Coronary artery (tissue), 2 donors: ENCODE measurements around the gene KREMEN1.

Experiments used
- DNase-seq: peaks from one replicate; pipeline ENCODE4 v3.0.0-alpha.2; 2017; ENCODE audit warnings: low spot score
- H3K27ac ChIP-seq, 2 donors: fragments of 200-600 bp; sonication (generic); one replicate each; pipeline ENCODE4 v1.5.1; 2016 to 2019
- H3K4me3 ChIP-seq: fragments of 200-600 bp; sonication (generic); 2 replicates; pipeline ENCODE4 v1.5.1; 2016; ENCODE audit warnings: mild to moderate bottlenecking, moderate library complexity
- TF ChIP-seq, protein P1 (sequence below): fragments of 200-600 bp; sonication (generic); IDR thresholded peaks from one replicate; pipeline ENCODE4 v1.5.1; 2019; ENCODE audit warnings: antibody characterized with exemption

The KREMEN1 gene

DNA sequence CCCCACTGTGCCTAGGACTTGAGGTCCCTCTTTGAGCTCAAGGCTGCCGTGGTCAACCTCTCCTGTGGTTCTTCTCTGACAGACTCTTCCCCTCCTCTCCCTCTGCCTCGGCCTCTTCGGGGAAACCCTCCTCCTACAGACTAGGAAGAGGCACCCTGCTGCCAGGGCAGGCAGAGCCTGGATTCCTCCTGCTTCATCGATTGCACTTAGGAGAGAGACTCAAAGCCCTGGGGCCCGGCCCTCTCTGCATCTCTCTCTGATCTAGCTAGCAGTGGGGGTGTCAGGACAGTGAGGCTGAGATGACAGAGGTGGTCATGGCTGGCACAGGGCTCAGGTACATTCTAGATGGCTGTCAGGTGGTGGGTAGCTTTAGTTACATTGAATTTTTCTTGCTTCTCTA, 69.3 kb downstream of the KREMEN1 start:
- TF ChIP-seq, protein P1, sequence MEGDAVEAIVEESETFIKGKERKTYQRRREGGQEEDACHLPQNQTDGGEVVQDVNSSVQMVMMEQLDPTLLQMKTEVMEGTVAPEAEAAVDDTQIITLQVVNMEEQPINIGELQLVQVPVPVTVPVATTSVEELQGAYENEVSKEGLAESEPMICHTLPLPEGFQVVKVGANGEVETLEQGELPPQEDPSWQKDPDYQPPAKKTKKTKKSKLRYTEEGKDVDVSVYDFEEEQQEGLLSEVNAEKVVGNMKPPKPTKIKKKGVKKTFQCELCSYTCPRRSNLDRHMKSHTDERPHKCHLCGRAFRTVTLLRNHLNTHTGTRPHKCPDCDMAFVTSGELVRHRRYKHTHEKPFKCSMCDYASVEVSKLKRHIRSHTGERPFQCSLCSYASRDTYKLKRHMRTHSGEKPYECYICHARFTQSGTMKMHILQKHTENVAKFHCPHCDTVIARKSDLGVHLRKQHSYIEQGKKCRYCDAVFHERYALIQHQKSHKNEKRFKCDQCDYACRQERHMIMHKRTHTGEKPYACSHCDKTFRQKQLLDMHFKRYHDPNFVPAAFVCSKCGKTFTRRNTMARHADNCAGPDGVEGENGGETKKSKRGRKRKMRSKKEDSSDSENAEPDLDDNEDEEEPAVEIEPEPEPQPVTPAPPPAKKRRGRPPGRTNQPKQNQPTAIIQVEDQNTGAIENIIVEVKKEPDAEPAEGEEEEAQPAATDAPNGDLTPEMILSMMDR: no peak
- no peak overlapping the region for H3K4me3 ChIP-seq
- no peak overlapping the region for H3K27ac ChIP-seq
- DNase-seq: no peak

DNA sequence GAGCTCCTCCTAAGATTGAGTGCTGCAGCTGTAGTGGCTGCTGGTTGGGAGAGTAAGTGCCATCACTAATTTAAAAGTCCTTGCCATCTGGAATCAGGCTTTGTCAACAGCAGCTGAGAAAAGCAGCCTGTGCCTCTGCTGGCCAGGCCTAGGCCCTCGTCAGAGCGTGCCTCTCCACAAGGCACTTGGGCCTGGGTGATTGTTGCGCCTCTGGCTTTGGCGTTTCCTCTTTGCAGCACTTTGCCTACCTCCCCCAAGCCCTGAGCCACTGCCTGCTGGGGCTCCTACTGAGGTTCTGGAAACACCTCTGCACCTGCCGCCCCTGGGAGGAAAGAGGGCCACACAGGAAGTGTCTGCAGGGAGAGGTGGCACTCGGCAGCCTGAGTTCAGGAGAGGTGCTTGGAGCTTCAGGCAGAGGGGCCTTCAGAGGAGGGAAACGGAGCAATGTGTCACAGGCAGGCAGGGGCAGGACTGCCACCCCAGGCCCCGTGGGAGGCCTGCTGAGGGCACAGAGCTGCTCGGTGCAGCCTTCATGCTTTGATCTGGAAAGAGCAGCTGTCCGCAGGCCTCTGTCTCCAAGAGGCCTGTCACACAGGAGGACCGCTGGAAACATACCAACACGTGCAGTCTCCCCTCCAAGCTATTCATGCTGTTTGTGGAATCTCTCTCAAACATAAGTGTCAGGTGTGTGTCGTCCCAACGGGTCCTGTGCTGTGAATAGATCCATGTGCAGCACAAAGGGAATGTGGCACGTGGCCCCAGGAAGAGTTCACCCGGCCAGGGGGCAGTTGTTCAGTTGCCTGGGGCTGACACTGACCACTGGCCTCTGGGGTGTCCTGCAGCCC, 71.3 kb downstream of the KREMEN1 start:
- TF ChIP-seq, protein P1: no peak
- no peak for DNase-seq
- Histone ChIP-seq H3K4me3 (no peak overlapping the region), H3K27ac (no peak overlapping the region)

DNA sequence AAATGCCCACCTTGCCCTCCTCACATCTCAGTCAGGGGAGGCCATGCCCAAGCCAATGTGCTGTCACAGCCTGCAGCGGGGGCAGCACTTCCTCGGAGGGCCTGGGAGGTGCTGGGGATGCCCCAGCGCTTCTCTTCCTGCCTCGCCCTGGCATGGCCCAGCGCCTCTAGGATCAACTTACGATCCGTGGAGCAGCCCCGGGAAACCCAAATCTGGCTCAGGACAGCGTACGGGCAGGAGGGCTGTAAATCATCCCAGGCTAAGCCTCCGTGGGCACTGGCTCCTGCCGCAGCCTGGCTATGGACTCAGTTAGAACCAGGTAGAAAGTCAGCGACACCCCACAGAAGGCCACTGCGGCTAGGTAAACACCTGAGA, 71.9 kb downstream of the KREMEN1 start:
- no peak overlapping the region for H3K27ac ChIP-seq

DNA sequence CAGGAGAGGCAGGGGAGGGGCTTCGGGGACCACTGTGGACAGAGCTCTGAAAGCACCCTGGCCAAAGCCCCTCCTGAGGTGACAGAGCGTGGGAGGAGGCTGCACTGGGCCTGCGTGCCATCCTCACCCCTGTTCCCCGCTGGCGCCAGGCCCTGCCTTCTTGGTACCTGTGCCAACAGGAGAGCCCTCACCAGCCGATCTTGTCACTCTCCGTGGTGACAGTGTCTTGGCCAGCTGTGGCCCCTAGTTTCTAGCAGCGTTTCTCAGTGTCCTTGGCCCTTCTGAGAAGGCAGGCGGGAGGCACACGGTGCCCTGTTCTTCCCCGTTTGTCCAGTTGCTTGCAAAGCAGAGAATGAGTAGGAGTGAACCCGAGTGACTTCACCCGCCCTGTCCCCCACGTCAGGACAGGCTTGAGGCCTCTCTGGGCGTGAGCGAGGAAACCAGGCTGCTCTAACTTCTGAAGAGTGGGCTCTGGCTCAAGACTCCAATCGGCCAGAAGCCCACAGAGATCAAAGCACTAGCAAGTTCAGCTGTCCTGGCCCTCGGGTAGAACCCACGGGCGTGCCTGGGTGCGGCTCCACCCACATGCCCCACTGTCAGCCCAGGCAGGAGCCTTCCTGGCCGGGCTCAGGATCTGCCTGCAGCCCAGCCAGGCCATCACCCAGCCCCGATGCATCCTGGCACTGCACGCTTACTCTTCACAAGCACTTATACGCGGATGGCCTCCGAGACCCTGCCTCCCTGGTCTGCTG, 72.7 kb downstream of the KREMEN1 start:
- H3K27ac ChIP-seq: no peak overlapping the region
- TF ChIP-seq, protein P1: no peak
- no peak overlapping the region for H3K4me3 ChIP-seq
- peak; percentile 63 for DNase-seq

More for the DNA sequence above, 71.9 kb downstream of the KREMEN1 start:
- TF ChIP-seq, protein P1: no peak
- H3K4me3 ChIP-seq: no peak overlapping the region
- DNase-seq: no peak

DNA sequence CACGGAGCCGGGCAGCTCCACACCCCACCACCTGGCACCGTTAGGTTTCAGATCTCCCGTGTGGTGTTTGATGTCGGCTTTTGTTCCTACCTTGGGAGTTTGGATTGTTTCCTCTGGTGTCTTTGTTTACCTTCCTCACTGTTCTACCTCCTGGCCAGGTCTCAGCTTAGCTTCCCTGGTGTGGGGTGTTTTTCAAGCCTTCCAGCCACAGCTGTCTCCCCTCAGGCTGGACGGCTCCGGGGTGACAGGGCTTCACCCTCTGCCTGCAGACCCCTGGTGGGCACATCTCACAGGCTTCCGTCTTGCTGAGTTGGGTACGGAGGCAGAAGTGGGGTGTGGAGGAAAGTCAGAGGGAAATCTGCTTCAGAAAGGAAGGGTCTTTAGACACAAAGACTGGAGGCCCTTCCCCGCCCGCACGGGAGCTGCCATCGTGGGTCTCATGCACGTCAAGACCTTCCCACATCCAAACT, 73.3 kb downstream of the KREMEN1 start:
- Histone ChIP-seq H3K4me3 (no peak overlapping the region), H3K27ac (no peak overlapping the region)
- DNase-seq: peak; percentile 28
- TF ChIP-seq, protein P1: no peak

DNA sequence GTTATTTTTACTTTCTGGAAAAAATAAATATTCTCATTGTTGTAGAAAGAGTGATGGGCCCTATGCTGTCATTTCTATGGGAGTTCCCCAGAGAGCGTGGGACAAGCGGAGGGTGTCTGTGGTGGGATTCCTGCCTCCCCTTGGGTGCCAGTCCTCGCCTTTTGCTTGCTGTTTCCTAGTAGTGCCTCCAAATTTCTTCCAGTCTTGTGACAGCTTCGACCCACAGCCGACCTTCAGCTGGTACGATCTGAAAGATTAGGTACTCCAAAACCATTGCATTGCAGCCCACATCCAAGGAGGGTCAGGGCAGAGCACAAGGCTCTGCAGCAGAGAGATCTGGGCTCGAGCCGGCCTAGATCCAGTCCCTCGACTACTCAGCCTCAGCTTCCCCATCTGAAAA, 73.9 kb downstream of the KREMEN1 start:
- peak; percentile 36 for DNase-seq
- Histone ChIP-seq H3K27ac (no peak overlapping the region), H3K4me3 (no peak overlapping the region)
- TF ChIP-seq, protein P1: no peak
